ENCODE results near the gene GGA3.
A peak's percentile ranks its signal among the peaks of the same experiment; 100 is the strongest.
"Not testable (repeated sequence)": the region's sequence is repeated elsewhere in the genome, so short reads cannot be mapped to it uniquely, and the experiment has no call there.

The GGA3 gene

DNA sequence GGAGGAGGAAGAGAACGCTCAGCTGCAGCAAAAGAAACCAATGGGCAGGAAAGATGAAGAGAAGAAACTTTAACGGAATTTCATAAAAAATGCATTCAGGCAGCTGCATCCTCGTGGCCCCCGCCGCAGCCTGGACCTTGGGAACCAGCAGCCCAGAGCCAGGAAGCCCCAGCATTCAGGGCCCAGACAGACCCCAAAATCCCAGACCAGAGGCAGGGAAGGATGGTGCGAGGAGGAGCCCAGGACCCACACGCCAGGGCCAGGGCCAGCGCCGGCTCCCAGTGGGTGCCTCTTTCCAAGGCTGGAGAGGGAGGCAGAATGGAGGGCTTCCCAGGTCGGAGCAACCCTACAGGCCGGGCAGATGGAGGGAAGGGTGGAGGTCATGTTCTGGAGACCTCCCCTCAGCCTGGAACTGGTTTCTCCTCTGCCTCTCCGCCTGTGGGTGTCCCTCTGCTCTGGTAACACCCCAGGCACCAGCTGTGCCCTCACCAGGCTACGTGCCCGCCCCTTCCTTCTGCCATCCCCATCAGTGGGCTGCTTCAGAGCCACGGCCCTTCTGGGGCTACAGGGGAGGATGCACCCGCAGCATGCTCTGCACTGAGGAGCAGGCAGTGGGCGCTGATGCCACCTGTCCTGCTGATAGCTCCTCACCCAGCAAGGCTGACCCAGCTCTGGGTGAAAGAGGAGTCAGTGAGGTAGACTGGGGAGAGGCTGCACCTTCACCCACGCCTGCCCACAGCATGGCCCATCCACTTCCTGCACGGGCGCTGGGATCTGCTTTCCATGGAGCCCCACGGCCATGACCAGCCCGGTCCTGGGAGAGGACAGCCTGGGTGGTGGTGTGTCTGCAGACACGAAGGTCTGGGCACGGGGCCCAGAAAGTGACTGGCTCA, 10.8 kb upstream of the GGA3 start:
- no peak for DNase-seq (ENCODE audit: low spot score)

DNA sequence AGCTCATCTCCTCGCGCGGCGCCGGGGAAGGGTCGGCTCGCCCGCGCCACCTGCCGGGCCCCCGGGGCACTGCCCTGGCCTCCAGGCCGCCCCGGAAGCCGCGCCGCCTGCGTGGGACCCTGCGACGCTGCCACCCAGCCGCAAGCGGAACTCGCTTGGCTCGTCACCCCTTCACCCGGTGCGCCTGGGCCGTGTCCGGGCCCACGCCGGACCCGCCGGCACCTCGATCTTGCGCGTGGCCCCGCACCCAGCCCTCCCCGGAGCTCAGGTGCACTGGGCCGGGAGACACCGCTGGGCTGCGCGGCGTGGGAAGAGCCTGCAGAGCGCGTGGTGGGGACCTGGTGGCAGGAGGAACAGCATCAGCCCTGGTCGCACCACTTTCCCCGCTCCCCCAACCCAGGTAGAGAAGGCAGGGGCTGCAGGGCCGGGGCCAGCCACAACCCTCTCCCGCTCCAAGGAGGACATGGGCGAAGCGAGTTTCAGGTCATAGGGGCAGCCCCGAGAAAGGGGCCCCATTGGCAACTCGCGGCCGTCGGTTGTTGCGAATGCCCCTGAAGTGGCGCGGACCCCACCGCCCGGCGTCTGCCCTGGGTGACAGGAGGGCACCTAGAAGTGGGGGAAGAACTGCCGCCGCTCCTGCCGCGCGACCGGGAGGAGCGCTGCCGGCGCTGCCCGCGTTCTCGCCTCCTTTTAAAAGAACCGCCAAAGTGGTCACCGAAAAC, 10.0 kb upstream of the GGA3 start:
- peak; percentile 88 for DNase-seq (ENCODE audit: low spot score)

DNA sequence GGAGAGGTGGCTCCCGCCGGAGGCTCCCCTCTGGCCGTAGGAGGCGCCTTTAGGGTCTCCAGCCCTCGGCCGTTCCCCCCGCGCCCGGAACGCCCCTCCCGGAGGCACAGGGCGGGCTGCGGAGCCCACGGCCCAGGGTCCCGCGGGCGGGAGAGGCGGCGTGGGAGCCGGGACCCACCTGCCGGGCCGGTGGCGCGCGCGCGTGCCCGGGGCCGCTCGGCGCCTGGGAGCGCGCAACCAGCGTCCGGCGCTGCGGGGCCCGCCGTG, 9.5 kb upstream of the GGA3 start, which contains the start of gene MIF4GD:
MIF4GD (minus strand) TSS at position 266 of the 267 bp plus-strand sequence. CDS start 1,036 bp downstream, outside the sequence.
- DNase-seq (ENCODE audit: low spot score) = no peak

DNA sequence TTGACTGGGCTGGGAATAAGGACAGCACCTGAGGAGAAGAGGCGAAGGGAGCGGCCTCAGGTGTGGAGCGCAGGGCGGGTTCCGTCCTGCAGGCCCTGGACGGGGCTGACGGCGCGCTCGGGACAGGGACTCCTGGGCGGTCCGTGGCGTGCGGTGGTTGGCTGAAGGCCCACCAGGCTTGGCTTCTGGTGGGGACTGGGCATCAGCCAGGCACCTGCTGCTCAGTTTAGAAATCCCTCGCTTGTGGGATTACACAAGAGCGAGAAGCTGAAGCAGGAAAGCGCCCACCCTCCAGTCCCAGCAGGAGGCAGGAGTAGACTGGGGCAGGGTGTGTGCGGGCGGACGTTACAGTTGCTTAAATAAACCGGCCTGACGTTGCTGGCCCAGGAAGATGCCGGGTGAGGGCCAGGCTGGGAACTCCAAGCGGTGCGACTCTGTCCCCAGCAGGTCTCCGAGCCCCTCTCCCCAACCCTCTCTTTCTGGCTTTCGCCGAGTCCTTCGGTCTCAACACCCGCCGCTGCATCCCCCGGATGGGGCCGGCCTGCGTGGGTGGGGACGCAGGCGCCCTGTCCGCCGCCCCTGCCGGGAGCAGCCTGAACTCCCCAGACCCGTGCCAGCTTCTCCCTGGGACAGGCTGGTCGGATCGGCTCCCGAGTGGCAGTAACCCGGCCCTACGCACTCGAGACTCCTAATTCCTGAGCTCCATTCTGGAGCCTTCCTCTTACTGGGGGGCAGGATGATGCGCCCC, 9.0 kb upstream of the GGA3 start:
- DNase-seq (ENCODE audit: low spot score) = peak; percentile 87

DNA sequence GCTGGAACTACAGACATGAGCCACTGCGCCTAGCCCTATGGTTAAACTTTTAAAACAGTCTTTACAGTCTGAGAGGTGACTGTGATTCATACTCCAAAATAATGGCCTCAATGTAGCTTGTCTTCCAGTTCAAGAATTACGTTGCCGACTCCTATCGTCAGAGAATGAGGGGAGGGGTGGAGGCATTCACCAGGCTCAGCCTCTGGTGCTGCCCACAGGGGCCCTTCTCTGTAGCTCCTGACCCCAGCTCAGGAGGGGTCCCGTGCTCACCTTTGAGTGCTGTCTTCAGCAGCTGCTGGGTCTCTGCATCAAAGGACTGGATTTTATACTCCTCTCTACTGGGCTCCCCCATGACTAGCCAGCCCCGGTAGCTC, 8.4 kb upstream of the GGA3 start:
- no peak for DNase-seq (ENCODE audit: low spot score)

DNA sequence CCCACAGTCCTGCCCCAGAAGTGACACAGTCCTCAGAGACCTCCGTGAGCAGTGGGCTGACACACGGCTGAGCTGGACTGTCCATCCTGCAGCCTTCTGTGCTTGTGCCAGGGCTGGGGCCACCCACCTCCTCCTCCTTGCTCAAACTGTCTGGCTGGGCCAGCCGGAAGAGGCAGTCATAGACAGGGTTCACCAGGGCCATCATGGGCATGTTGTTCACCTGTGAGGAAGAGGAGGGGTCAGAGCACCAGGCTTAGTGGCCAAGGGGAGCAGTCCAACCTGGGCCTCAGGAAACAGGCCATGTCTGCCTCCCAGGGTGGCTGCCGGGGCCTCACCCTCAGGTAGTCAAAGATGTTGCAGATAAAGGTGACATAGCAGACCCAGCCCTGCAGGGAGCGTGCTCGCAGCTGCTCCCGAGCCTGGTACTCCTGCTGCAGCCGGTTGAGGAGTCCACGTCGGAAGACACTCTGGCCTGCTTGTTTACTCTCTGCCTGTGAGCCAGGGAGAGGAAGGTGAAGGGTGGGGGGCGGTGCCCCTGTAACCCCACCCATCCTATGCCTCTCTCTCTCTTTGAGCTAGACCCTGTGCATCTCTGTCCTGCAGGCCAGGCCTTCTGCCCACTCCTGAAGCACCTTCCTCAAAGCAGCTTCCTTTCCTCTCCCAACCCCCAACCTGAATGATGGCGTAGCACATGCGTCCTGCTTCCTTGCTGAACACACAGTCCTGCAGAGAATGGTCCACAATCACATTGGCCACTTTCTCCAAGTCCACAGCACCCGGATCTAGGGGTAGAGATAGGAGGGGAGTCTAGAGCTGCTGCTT, 6.2 kb upstream of the GGA3 start:
- peak; percentile 72 for DNase-seq (ENCODE audit: low spot score)

DNA sequence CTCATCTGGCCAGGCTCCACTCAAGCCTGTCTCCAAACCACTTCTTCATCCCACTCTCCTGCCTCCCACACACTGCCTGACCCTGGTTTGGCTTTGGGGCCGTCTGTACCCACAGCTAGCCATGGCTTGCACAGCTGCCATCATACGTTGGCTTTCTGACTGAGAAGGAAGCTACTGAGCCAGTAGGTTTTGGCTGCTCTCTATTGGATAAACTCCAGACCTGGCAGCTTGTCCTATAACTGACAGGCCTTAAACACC, 5.7 kb upstream of the GGA3 start:
- no peak for DNase-seq (ENCODE audit: low spot score)

DNA sequence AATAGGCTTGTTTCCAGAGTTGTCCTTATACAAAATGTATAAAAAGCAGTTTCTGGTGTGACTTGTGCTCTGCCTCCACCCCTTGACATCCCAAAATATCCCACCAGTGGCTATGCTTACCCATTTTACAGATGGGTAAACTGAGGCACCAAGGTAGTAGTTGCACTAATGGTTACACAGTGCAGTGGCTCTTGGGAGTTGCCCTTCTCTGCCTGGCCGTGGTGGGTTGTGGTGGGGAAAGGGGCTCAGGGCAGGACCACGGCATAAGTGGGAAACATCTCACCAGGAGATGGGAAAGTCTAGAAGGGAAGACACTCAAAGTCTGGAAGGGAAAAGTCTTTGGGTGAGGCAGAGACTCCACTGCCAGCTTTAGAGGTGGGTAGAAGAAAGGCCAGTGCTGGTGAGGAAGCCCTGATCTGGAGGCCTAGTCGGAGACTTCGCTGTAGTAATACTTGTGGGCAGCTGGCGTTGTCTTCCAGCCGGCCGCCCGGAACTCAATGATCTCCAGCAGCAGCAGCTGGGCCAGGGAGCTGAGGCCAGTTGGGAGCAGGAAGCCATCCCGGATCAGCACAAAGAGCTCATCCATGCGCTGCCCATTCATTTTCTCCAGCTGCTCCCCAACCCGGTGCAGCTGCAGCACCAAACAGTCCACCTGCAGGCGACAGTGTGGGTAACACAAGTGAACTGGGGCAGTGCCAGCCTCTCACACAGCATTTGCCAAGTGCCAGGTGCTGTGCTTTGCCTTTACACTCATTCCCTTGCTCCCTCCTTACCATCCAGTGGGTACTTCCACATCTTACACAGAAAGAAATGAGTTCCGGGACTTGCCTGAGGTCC, 5.1 kb upstream of the GGA3 start:
- no peak for DNase-seq (ENCODE audit: low spot score)

DNA sequence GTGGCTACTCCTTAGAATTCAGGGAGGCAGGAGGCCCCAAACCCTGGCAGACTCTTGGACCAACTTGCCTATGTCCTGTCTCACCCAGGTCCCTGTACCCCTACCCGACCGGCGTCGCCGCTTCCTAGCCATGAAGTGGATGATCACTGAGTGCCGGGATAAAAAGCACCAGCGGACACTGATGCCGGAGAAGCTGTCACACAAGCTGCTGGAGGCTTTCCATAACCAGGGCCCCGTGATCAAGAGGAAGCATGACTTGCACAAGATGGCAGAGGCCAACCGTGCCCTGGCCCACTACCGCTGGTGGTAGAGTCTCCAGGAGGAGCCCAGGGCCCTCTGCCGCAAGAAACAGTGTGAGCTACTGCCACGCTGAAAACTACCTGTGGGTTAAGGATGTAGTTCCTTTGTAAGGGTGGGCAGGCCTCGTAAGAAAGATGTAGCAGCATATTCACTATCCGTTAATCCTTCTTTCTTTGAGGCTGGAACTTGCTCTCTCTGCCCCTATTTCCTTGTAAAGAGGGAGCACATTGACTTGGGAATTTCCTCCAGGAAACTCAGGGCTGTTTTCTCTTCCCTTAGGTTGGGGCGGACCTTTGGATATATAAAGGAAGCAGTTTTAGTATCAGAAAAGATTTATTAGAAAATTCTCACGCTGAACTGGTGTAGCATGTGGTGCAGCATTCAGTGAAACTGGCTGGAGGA, 4.4 kb upstream of the GGA3 start:
- DNase-seq (ENCODE audit: low spot score) = no peak

DNA sequence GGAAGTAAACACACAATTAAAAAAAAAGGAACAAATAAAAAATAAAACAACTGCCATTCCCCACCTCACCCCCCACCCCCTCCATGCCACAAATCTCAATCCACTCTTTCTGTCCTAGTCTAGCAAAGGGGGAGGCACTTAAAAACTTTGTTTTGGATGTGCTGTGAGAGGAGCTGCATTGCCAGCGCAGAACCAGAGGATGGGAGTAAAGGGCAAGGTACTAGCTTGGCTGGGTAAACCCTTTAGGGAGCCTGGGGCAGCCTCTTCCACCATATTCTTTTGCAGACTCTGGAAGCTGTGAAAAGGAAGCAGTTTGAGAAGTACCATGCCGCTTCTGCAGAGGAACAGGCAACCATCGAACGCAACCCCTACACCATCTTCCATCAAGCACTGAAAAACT, 1.6 kb upstream of the GGA3 start:
- no peak for DNase-seq (ENCODE audit: low spot score)

DNA sequence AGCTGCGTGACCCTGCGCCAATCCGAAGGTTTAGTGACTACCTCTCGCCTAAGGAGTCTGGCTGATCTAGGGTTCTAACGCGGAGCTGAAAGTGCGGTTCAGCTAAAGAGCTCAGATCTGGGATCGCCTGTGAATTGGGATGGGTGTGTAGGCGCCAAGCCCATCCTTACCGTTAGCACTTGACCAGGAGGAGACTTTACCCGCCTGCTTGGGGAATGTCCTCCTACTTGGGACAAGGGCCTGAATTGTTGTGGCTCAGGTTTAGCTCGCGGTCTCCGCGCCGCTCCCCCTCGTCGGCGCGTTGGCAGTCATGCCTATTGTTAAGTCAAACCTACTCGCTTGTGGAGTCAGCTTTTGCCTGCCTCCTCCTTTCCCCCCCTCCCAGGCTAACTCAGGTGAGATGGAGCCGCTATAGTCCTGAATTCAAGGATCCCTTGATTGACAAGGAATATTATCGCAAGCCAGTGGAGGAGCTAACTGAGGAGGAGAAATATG, 753 bp upstream of the GGA3 start:
- no peak for DNase-seq (ENCODE audit: low spot score)

DNA sequence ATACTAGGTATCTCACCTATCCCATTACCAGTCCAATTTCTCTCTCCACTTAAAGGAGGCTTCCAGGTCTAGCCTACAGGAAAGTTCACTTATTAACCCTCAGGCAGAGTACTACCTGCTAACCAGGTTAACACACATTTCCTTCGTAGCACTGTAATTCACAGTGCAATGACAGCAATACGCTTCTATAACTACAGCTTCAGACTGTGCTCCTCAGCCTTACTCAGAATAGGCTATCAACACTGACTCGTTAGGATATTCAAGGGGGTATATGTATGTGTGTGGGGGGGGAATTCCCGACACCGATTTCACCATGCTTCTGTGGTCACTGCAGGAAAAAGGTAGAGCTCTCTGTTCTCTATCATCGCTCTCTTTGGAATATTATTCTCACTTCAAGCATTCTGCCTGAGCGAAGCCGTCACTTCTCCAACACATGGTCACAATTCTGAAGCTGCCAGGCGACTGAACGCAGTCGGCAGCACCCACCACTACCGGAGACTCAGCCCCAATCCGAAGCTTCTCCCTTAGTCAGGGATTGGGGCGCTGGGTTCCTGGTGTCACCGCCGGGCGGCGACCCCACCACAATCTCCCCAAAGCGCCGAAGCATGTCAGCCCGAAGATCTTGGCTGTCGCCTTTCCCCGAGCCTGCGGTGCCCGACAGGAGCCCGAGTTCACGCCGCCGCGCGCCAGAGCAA, 618 bp downstream of the GGA3 start:
- DNase-seq (ENCODE audit: low spot score) = no peak

DNA sequence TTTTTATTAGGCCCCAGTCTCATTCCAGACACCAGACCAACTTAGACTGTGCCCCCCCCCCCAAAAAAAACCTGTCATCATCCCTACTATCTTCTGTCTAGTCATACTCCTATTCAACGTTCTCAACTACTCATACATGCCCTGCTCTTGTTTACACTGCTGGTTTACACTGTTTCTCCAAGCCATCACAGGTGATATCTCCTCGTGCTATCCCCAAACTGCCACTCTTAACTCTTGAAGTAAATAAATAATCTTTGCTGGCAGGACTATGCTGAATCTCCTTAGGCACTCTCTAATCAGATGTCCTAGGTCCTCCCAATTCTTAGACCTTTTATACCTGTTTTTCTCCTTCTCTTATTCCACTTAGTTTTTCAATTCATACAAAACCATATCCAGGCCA, 4.2 kb downstream of the GGA3 start:
- DNase-seq (ENCODE audit: low spot score) = not testable (repeated sequence)

DNA sequence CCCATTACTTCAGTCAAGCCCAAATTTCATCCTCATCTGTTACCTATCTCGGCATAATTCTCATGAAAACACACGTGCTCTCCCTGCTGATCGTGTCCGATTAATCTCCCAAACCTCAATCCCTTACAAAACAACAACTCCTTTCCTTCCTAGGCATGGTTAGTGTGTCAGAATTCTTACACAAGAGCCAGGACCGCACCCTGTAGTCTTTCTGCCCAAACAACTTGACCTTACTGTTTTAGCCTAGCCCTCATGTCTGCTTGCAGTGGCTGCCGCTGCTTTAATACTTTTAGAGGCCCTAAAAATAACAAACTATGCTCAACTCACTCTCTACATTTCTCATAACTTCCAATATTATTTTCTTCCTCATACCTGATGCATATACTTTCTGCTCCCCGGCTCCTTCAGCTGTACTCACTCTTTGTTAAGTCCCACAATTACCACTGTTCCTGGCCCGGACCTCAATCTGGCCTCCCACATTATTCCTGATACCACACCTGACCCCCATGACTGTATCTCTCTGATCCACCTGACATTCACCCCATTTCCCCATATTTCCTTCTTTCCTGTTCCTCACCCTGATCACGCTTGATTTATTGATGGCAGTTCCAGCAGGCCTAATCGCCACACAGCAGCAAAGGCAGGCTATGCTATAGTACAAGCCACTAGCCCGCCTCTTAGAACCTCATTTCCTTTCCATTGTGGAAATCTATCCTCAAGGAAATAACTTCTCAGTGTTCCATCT, 5.3 kb downstream of the GGA3 start:
- not testable (repeated sequence) for DNase-seq (ENCODE audit: low spot score)

DNA sequence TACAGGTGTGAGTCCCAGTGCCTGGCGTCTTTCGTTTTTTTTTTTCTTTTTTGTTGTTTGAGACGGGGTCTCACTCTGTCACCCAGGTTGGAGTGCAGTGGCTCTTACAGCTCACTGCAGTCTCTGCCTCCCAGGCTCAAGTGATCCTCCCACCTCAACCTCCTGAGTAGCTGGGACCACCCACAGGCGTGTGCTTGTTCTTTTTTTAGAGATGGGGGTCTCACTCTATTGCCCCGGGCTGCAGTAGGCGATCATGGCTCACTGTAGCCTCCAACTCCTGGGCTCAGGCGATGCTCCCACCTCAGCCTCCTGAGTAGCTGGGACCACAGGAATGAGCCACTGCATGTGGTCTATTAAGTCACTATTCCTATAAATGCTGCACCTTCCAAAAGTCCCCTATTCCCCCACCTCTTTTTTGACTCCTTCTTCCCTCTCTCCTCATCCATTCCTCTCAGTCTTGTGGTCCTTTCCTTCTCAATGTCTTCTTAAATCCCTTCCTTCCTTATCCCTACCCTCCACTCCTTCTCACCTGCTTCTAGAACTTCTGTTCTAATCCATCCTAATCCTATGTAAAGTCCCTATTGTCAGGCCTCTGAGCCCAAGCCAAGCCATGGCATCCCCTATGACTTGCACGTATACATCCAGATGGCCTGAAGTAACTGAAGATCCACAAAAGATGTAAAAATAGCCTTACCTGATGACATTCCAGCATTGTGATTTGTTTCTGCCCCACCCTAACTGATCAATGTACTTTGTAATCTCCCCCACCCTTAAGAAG, 9.2 kb downstream of the GGA3 start:
- no peak for DNase-seq (ENCODE audit: low spot score)

DNA sequence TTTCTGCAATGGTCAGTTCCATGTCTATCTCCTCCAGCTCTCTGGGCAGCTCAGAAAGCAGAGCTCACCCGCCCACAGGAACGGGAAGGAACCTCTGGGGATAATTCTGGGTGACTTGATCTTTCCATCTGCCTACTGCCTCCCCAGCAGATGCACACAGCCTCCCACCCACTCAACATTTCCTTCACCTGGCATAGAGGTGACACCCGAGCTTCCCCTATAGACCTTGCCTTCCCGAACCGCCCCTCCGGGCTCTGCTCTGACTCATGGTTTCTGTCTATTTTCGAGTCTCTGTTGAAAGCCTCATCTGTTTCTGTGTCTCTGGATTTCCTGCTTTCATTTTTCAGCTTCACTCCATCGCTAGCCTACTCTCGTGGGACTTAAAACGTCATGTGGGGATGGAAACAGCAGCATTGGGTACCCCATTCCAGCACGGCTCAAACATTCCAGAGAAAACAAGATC, 11.4 kb downstream of the GGA3 start:
- no peak for DNase-seq (ENCODE audit: low spot score)

DNA sequence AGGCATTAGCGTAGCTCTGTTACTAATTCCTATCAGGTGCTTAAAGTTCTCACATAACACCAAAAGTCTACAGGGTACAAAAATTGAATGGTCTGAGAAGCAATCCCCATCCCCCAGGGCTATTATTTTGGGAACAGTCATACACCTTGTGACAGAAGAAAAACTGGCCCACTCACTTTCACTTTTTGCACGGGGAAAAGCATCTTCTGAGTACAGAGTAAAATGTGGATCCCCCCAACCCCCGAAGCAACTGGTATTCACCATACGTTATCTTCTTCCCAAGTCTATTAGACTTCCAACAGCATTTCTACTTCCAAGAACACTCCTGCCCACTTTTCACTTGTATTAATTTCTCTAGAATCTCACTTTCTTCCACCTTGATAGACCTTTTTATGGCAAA, 11.8 kb downstream of the GGA3 start:
- DNase-seq (ENCODE audit: low spot score) = no peak

DNA sequence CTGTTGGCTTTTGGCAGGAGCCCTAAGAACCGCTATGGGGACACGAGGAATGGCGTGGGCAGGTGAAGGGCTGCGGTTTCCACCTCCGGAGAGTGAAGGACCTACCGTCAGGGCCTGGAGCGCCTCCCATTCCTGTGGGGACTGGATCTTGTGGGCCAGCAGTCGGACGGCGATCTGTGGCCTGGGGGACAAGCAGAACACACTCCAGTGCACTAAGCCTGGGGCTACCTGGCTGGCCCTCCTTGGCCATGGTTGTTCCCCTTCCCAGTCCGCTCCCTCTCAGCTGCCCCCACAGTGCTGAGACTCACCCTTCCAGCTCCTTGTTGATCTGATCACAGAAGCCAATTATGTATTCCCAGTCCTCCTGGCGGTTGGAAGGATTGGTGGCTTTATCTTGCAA, 15.0 kb downstream of the GGA3 start:
- no peak for DNase-seq (ENCODE audit: low spot score)

Measured in HuH-7.5 (cell line).